HEK293 (cell line): ENCODE results near the gene CSNK1A1.
"Not testable (repeated sequence)": the region's sequence is repeated elsewhere in the genome, so short reads cannot be mapped to it uniquely, and the experiment has no call there.

Experiments
- CTCF ChIA-PET: fragments of 350-600 bp; formaldehyde crosslinking; extraction: SDS; loops from one replicate; lab custom pipeline; 2021; ENCODE audit warnings: antibody characterized with exemption; lab: Yijun Ruan, JAX
- POLR2A ChIA-PET: fragments of 300-600 bp; formaldehyde crosslinking; extraction: SDS; loops from one replicate; lab custom pipeline; 2020; ENCODE audit warnings: antibody characterized with exemption, inconsistent platforms; lab: Yijun Ruan, JAX
- H3K27ac ChIP-seq: fragments of 200-500 bp; sonication (Bioruptor generic); 2 replicates; pipeline ENCODE4 v1.5.1; 2014; ENCODE audit warnings: low read depth, low read length, control low read depth, inconsistent platforms; ENCODE audit errors: extremely low read depth
- H3K36me3 ChIP-seq, 2 experiments: fragments of 200-500 bp in 1 of 2; sonication (Bioruptor generic) in 1 of 2; 1 replicate in 1 of 2; 2 replicates in 1 of 2; pipeline ENCODE4 v1.5.1; 2014 to 2017; ENCODE audit warnings: inconsistent platforms in 2 of 2, low read length in 2 of 2; ENCODE audit not compliant: control insufficient read depth in 2 of 2, insufficient read depth in 1 of 2
- H3K4me1 ChIP-seq: fragments of 200-500 bp; sonication (Bioruptor generic); 2 replicates; pipeline ENCODE4 v1.5.1; 2014; ENCODE audit warnings: mild to moderate bottlenecking, low read length, inconsistent platforms; ENCODE audit not compliant: control insufficient read depth, insufficient read depth
- H3K4me3 ChIP-seq: 2 replicates; pipeline ENCODE4 v1.5.1; 2011; ENCODE audit warnings: low read depth, mild to moderate bottlenecking, control low read depth, low read length, moderate library complexity
- H3K9me3 ChIP-seq: fragments of 200-500 bp; sonication (Bioruptor generic); 2 replicates; pipeline ENCODE4 v1.5.1; 2014; ENCODE audit warnings: low read depth, low read length, inconsistent platforms; ENCODE audit not compliant: control insufficient read depth, insufficient read depth
- GLIS1 ChIP-seq: fragments of 450-650 bp; formaldehyde crosslinking; IDR thresholded peaks from 2 replicates; pipeline ENCODE4 v1.5.1; 2016; ENCODE audit warnings: missing biosample characterization, missing genetic modification characterization
- PBX3 ChIP-seq: sonication (generic); formaldehyde crosslinking; IDR thresholded peaks from 2 replicates; pipeline ENCODE4 v1.8.1; 2022; ENCODE audit warnings: mild to moderate bottlenecking, moderate library complexity, missing genetic modification reagents
- PRDM10 ChIP-seq: fragments of 450-650 bp; formaldehyde crosslinking; IDR thresholded peaks from 2 replicates; pipeline ENCODE4 v1.5.1; 2016; ENCODE audit warnings: missing biosample characterization, missing genetic modification characterization
- ZBTB17 ChIP-seq: fragments of 450-650 bp; formaldehyde crosslinking; IDR thresholded peaks from 2 replicates; pipeline ENCODE4 v1.5.1; 2016; ENCODE audit warnings: missing biosample characterization, missing genetic modification characterization
- ZBTB26 ChIP-seq: fragments of 450-650 bp; formaldehyde crosslinking; optimal IDR thresholded peaks from 2 replicates; pipeline ENCODE3; 2016; ENCODE audit warnings: missing biosample characterization, mild to moderate bottlenecking, missing genetic modification characterization
- ZBTB6 ChIP-seq: fragments of 450-650 bp; formaldehyde crosslinking; IDR thresholded peaks from 2 replicates; pipeline ENCODE4 v1.5.1; 2017; ENCODE audit warnings: missing biosample characterization, missing genetic modification characterization
- ZNF214 ChIP-seq: fragments of 450-650 bp; formaldehyde crosslinking; IDR thresholded peaks from 2 replicates; pipeline ENCODE4 v1.5.1; 2017; ENCODE audit warnings: missing biosample characterization, mild to moderate bottlenecking, missing genetic modification characterization, borderline replicate concordance
- ZNF580 ChIP-seq: fragments of 450-650 bp; formaldehyde crosslinking; IDR thresholded peaks from 2 replicates; pipeline ENCODE4 v1.5.1; 2016; ENCODE audit warnings: missing biosample characterization, missing genetic modification characterization
- ZNF585B ChIP-seq: fragments of 450-650 bp; formaldehyde crosslinking; IDR thresholded peaks from 2 replicates; pipeline ENCODE4 v1.5.1; 2016; ENCODE audit warnings: missing biosample characterization, missing genetic modification characterization
- ZNF610 ChIP-seq: fragments of 450-650 bp; formaldehyde crosslinking; IDR thresholded peaks from 2 replicates; pipeline ENCODE4 v1.5.1; 2016; ENCODE audit warnings: missing biosample characterization, missing genetic modification characterization, borderline replicate concordance
- ZNF621 ChIP-seq: fragments of 450-650 bp; formaldehyde crosslinking; IDR thresholded peaks from 2 replicates; pipeline ENCODE4 v1.5.1; 2017; ENCODE audit warnings: missing biosample characterization, missing genetic modification characterization
- ZNF623 ChIP-seq: fragments of 450-650 bp; formaldehyde crosslinking; IDR thresholded peaks from 2 replicates; pipeline ENCODE4 v1.5.1; 2016; ENCODE audit warnings: missing biosample characterization, missing genetic modification characterization
- ZNF639 ChIP-seq: fragments of 450-650 bp; formaldehyde crosslinking; IDR thresholded peaks from 2 replicates; pipeline ENCODE4 v1.5.1; 2016; ENCODE audit warnings: missing biosample characterization, missing genetic modification characterization
- ZNF692 ChIP-seq: fragments of 450-650 bp; formaldehyde crosslinking; IDR thresholded peaks from 2 replicates; pipeline ENCODE4 v1.5.1; 2016; ENCODE audit warnings: missing biosample characterization, missing genetic modification characterization

Gene CSNK1A1

GRCh38 chr5:149597618-149598017 is 46.4 kb upstream of the CSNK1A1 start:
- no peak overlapping the region for H3K27ac ChIP-seq
- H3K36me3 ChIP-seq, result peaks cover 3% of the 10 kb centered on the region in 2 experiments; a peak in 2 of 3 replicates
- CTCF ChIA-PET, result interaction anchor here (1.2 kb wide), 1 partner anchor 21 kb away, joined by 4 read pairs; no protein-coding TSS in a partner anchor
- POLR2A ChIA-PET, result interaction anchor here (1.6 kb wide), 1 partner anchor 8 kb away, joined by 3 read pairs; no protein-coding TSS in a partner anchor
- H3K9me3 ChIP-seq, result no peaks in the 10 kb centered on the region
- TF ChIP-seq ZNF621 (tag by site-specific recombination), result no peak
- peak; percentile 84; the same call in 1 of the 2 replicates for TF ChIP-seq ZNF214 (tag by site-specific recombination)
- no peak for TF ChIP-seq ZBTB26 (tag by site-specific recombination)
- no peak for TF ChIP-seq ZBTB6 (tag by site-specific recombination)
- no peak for TF ChIP-seq ZNF610 (tag by site-specific recombination)
- no peak for TF ChIP-seq ZNF692 (tag by site-specific recombination)
- no peaks in the 10 kb centered on the region for H3K4me1 ChIP-seq
- no peak overlapping the region for H3K4me3 ChIP-seq

- no peaks in the 10 kb centered on the region for H3K9me3 ChIP-seq
- H3K4me3 ChIP-seq, result no peak overlapping the region
- H3K27ac ChIP-seq, result no peak overlapping the region
- CTCF ChIA-PET, result interaction anchor here (0.6 to 1.2 kb wide), 2 partner anchors 22 to 193 kb away, joined by 4 read pairs; no protein-coding TSS in a partner anchor
- no peak for TF ChIP-seq ZNF623 (tag by site-specific recombination)
- no peak for TF ChIP-seq ZBTB17 (tag by site-specific recombination)
- no peak for TF ChIP-seq ZNF585B (tag by site-specific recombination)
- TF ChIP-seq PBX3 (CRISPR knock-in tag), result no peak
- TF ChIP-seq ZNF639 (tag by site-specific recombination), result no peak
- TF ChIP-seq ZNF580 (tag by site-specific recombination), result no peak
- H3K36me3 ChIP-seq, result peaks cover 0 to 3% of the 10 kb centered on the region in 2 experiments; a peak in 1 of 3 replicates
- H3K4me1 ChIP-seq, result no peaks in the 10 kb centered on the region
- POLR2A ChIA-PET, result no interaction called here
These were observed 45.5 kb upstream of the CSNK1A1 start for GRCh38 chr5:149596712-149597111.

- H3K9me3 ChIP-seq, result not testable (repeated sequence)
- TF ChIP-seq GLIS1 (tag by site-specific recombination) (peak; percentile 42), PRDM10 (tag by site-specific recombination) (0 out of 2 replicates have a peak, but pooled peaks have one; percentile 10)
- TF ChIP-seq, all 188 proteins: peak for 2; not testable (repeated sequence) for 186
- H3K4me3 ChIP-seq, H3K36me3 ChIP-seq, H3K4me1 ChIP-seq, H3K27ac ChIP-seq, POLR2A ChIA-PET: not testable (repeated sequence)
- CTCF ChIA-PET, result interaction anchor here (0.7 to 2.0 kb wide), 3 partner anchors 24 to 153 kb away, joined by 3 to 7 read pairs (median 6); no protein-coding TSS in a partner anchor
These were observed 43.9 kb upstream of the CSNK1A1 start for GRCh38 chr5:149595105-149595504.
